HG03460 (cell line): ENCODE data around the gene CBFA2T2.
"Not testable (repeated sequence)": the region's sequence is repeated elsewhere in the genome, so short reads cannot be mapped to it uniquely, and the experiment has no call there.

Source experiments
- ATAC-seq: cut with Tn5 transposase; IDR thresholded peaks from one replicate; pipeline ENCODE4 v1.9.1; 2021; ENCODE audit not compliant: unreplicated experiment

Gene CBFA2T2

GRCh38 chr20:33570743-33571142 lies 80.8 kb downstream of the CBFA2T2 start:
- no peak for ATAC-seq

- ATAC-seq = not testable (repeated sequence)
These were observed 83.4 kb downstream of the CBFA2T2 start for GRCh38 chr20:33573268-33573667.

GRCh38 chr20:33575282-33575681 lies 85.4 kb downstream of the CBFA2T2 start:
- ATAC-seq = no peak

- ATAC-seq = no peak
These were observed 86.7 kb downstream of the CBFA2T2 start for GRCh38 chr20:33576432-33577125.

GRCh38 chr20:33578510-33578909 lies 88.6 kb downstream of the CBFA2T2 start:
- no peak for ATAC-seq

GRCh38 chr20:33583143-33583542 lies 93.2 kb downstream of the CBFA2T2 start:
- no peak for ATAC-seq

GRCh38 chr20:33584976-33585375 lies 95.1 kb downstream of the CBFA2T2 start:
- no peak for ATAC-seq

GRCh38 chr20:33585413-33585812 lies 95.5 kb downstream of the CBFA2T2 start:
- no peak for ATAC-seq

- no peak for ATAC-seq
These were observed 99.2 kb downstream of the CBFA2T2 start for GRCh38 chr20:33589059-33589458.

GRCh38 chr20:33591901-33592300 lies 102.0 kb downstream of the CBFA2T2 start:
- ATAC-seq = not testable (repeated sequence)

GRCh38 chr20:33594743-33595142 lies 104.8 kb downstream of the CBFA2T2 start:
- ATAC-seq = no peak

- ATAC-seq = no peak
These were observed 110.5 kb downstream of the CBFA2T2 start for GRCh38 chr20:33600414-33600813.

GRCh38 chr20:33600981-33601380 lies 111.1 kb downstream of the CBFA2T2 start:
- no peak for ATAC-seq

GRCh38 chr20:33601861-33602260 lies 112.0 kb downstream of the CBFA2T2 start:
- no peak for ATAC-seq

- no peak for ATAC-seq
These were observed 113.1 kb downstream of the CBFA2T2 start for GRCh38 chr20:33602826-33603590.

- no peak for ATAC-seq
These were observed 114.4 kb downstream of the CBFA2T2 start for GRCh38 chr20:33604084-33604990.

GRCh38 chr20:33604991-33605370 lies 115.1 kb downstream of the CBFA2T2 start:
- no peak for ATAC-seq

- ATAC-seq = peak; percentile 66
These were observed 116.3 kb downstream of the CBFA2T2 start for GRCh38 chr20:33606118-33606771.

- ATAC-seq = no peak
These were observed 119.6 kb downstream of the CBFA2T2 start for GRCh38 chr20:33609504-33609903.

GRCh38 chr20:33611106-33611505 lies 121.2 kb downstream of the CBFA2T2 start:
- no peak for ATAC-seq

- ATAC-seq = no peak
These were observed 122.1 kb downstream of the CBFA2T2 start for GRCh38 chr20:33612001-33612400.
